DMS53 (cell line): ENCODE data around the gene HHATL.
"Not testable (repeated sequence)": the region's sequence is repeated elsewhere in the genome, so short reads cannot be mapped to it uniquely, and the experiment has no call there.

Experiments
- DNase-seq: peaks from one replicate; lab custom pipeline; 2025; lab: John Stamatoyannopoulos, UW

The HHATL gene

DNA sequence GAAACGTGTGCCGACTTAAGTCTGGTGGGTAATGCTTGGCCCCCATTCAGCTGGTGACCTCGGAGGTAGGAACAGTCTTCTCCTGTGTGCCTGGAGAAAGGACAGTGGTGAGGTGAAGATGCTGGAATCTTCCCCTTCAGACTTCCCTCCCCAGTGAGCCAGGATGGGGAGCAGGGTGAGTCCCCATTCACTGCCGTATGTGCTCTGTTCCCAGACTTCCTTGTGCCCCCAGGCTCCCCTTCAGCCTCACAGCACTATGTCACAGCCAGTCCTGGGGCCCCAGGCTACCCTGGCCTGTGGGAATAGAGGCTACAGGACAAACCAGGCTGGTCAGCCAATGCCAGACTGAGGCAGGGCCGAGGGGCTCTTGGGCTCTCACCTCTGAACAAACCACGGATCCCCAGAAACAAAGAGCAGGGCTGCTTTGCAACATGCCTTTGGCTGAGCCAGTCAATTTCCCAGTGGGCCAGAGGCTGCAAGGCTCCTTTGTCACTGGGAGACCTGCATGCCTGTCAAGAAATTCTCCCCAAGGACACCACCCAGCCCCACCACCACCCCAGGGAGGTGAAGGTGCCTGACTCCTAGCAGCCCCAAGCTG is 31.8 kb upstream of the HHATL start:
- DNase-seq, result no peak

GRCh38 chr3:42733501-42734262 is 31.1 kb upstream of the HHATL start:
- DNase-seq, result peak; percentile 59

DNA sequence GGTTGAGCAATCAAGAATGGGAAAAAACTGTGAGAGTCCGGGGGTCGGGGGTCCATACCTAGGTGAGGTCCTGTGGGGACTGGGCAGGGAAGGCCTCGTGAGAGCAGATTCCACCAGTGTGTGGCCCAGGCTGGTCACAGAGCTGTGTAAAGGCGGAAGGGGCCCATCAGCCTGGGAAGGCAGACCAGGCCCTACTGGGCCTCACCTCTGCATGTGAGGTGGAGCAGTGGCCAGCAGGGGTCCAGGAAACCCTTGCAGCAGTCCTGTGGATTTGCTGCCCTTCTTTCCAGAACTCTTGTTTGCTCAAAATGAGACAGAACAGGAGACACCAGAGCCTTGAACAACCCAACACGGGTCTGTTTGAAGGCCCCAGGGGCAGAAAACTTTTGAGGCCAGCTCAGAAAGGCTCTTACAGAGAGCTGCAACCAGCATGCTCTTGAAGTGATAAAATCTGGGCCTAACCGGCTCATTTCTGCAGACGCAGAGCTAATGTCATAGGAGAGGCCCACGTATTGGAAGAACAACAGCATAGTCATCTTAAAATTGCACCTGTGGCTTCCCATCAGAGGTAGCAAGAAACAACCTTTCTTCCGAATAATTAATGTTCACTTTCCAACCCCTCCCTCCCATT is 30.3 kb upstream of the HHATL start:
- peak; percentile 2 for DNase-seq

DNA sequence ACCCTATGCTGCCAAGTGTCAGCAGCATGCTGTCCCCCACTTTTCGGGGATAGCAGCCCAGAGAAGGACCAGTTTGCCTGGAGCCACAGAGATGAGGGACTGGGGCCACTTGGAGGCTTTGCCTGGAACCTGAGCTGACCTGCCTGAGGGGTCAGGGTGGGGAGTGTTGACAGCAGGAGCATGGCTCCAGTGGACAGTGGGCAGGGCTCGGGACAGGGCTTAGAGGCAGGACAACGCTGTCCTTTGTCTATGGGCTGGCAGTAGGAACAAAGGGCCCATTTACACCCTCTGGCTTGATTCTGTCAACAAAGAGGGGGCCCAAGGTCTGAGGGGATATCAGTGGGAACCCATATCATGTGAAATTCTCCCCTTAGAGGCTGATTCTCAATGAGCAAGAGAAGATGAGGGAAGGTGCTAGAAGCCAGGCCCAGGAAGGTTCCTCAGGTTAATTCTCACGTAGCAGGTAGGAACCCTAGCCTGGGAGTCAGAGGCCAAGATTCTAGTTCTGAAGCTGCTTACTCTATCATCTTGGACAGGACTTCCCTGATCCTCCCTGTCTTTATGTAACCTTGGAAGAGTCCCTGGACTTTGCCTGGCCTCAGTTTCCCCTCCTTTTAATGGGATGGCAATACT is 29.7 kb upstream of the HHATL start:
- no peak for DNase-seq

GRCh38 chr3:42731476-42732195 is 29.0 kb upstream of the HHATL start:
- no peak for DNase-seq

- no peak for DNase-seq
Measured at GRCh38 chr3:42730706-42731420, 28.3 kb upstream of the HHATL start.

DNA sequence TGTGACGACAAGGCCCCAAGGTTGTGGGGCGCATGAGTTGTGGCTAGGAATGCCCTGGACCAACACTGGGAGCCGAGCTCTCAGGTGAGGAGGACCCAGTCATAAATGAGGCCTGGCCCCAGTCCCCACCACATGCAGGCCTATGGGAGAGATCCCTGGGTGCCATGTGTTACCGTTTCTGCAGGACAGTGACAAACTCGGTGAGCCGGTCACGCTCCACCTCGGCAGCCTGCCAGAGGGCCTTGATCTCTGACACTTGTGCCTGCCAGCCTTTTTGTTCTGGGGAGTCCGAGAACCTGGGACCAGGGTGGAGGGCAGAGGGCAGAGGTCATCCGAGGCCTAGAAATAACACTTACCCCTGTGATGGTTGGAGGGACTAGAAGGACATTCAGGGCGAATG is 27.7 kb upstream of the HHATL start:
- DNase-seq, result no peak

DNA sequence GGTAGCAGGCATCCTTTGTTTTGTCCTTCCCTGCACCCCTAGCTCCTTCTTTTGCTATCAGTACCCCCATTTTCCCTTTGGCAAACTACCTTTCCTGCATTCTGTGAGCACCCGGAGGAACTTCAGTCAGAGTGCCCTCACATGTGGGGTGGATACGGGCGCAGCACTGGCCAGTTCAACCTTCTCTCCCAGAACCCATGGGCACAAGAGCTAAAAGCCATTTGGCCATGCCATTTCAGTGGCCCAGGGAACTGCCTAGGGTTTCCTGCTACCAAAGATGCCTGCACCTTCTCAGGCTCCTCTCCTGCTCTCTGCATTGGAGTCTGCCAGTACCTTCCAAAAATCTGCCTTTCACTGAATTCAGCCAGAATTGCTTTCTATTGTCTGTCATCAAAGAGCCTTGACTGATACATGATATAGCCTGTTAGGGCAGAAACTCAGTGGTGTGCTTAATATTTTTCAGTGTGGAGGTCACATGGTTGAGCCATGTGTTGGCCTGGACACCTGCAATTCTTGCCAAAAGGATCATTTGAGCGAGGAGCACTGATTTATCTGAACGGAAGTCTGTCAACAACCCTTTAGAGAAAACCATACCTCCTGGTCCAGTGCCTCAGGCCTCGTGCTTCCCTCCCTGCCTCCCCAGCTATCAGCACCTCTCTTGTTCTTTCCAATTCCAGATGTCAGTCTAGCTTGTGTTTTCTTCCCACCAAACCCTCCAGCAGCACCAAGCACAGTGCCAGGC is 27.0 kb upstream of the HHATL start:
- no peak for DNase-seq

DNA sequence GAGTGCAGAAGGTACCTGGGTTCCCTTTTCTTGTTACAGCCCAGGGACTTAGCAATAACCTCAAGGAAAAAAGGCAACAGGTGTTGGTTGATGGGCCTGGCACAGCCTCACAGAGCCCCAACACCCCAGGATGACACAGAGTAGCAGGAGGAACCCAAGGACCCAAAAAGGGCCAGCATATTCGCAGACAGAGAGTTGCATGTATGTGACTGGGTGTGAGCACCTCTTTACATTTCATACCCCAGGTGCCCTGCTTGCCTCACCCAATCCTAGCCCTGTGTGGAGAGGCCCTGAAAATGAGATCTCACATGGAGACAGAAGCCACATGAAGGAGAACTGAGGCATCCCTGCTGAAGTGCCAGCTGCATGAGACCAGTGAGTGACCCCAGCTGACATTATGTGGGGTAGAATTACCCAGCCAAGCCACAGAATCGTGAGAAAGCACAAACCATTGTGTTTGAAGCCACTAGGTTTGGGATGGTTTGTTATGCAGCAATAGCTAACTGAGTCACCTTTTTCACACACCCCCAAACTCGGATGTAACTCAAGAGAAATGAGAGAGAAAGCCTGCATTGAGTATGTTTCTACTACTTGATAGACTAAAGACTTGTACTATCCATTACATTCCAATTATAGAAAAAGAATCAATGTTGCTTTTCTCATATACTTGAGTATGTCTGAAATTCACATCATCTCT is 26.2 kb upstream of the HHATL start:
- DNase-seq, result no peak

DNA sequence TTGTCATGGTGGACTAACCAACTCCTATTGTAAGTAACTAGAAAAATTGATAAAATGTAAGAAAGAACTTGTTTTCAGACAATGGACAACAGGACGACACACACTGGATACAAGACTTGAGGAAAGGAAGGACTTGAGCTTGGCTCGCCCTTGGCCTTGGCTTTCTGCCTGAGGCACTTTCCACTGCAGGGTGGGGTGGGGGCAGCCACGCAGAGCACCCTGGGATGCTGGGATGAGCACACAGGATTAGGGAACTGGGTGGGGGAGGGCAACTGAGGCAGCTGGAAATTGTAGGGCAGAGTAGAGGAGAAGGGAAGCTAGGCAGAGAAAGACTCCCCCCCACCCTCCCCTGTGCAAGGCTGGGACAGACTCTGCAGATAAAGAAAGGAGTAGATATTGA is 25.5 kb upstream of the HHATL start:
- DNase-seq, result no peak

DNA sequence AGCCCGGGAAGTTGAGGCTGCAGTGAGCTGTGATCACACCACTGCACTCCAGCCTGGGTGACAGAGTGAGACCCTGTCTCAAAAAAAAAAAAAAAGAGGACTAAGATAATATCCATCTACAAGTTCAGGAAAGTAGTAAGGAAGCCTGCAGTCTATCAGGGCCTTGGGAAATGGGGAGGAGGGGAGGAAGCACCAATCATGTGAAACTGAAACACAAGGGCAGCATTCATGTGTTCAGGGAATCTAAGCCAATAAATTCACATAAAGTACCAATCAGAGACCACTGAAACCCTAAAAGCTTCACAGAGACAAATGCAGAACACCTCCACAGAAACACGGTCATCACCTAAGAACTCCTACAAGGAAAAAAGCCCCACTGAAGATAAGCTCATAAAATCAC is 22.9 kb upstream of the HHATL start:
- no peak for DNase-seq

DNA sequence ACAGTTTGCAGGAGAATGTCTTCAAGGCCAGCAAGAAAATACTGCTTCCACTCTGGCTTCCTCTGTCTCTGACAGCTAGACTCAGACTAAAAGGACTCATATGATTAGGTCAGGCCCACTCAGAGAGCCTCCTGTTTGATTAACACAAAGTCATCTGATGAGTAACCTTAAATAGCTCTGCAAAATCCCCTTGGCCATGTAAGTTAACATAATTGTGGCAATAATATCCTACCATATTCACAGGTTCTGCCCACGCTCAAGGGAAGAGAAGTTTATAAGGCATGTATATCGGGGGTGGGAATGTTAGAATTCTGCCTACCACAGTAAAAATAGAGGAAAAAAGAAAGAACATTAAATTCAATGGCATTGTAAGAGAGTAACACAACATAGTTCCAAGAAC is 20.6 kb upstream of the HHATL start:
- DNase-seq, result no peak

- not testable (repeated sequence) for DNase-seq
Measured at GRCh38 chr3:42722442-42722841, 19.8 kb upstream of the HHATL start.

GRCh38 chr3:42721690-42722089 is 19.1 kb upstream of the HHATL start:
- DNase-seq, result no peak

DNA sequence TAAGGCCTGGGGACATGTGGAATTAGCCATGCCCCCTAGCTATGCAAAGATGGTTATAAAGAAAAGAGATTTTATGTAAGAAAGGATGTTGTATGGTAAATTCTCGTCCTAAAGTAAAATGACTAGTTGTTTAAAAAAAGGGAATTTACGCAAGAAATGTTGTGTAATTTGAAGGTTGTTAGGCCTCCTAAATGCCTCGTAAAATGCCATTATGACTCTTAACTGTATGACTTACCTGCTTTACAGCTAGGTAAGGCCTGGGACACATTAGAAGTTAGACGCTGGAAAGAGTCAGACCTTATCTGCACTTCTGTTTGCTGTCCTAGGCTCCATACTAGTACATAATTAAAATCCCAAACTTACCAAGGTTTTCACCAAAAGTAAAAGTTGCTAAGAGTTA is 17.5 kb upstream of the HHATL start:
- DNase-seq, result no peak

DNA sequence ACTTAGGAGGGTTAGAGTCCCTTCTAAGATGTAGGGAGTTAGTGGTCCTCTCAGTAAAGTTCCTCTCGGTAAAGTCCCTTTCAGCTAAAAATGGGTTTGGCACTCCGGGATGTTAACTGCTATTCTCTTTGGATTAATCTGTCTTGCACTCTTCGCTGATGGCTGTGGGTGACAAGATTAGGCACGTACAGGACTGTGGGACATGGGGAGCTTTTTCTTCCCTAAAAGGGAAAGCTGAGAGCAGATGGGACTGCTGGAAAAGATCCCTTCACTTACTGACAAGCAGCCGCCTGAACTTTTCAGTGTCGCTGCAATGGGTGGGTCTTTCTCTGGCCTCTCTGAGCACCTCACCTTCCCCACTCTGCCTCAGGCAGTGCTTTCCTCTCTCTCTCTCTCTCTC is 16.4 kb upstream of the HHATL start:
- no peak for DNase-seq

DNA sequence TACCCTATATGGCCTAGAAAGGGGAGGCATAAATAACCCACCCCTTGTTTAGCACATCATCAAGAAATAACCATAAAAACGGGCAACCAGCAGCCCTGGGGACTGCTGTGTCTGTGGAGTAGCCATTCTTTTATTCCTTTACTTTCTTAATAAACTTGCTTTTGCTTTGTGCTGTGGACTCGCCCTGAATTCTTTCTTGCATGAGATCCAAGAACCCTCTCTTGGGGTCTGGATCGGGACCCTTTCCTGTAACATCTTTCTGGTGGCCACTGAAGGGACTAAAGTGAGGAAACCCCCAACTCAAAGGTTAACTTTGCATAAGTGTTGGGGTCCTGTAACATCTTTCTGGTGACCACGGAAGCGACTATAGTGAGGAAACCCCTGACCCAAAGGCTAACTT is 15.7 kb upstream of the HHATL start:
- no peak for DNase-seq

DNA sequence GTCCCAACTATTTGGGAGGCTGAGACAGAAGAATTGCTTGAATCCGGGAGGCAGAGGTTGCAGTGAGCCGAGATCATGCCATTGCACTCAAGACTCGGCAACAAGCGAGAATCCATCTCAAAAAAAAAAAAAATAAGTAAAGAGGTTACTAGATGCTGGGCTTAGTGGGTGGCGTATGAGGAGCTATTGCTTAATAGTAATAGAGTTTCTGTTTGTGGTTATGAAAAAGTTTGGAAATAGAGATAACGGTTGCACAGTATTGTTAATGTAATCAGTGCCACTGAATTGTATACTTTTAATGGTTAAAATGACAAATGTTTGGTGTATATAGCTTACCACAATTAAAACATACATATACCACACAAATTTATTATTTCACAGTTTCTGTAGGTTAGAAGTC is 14.7 kb upstream of the HHATL start:
- no peak for DNase-seq

DNA sequence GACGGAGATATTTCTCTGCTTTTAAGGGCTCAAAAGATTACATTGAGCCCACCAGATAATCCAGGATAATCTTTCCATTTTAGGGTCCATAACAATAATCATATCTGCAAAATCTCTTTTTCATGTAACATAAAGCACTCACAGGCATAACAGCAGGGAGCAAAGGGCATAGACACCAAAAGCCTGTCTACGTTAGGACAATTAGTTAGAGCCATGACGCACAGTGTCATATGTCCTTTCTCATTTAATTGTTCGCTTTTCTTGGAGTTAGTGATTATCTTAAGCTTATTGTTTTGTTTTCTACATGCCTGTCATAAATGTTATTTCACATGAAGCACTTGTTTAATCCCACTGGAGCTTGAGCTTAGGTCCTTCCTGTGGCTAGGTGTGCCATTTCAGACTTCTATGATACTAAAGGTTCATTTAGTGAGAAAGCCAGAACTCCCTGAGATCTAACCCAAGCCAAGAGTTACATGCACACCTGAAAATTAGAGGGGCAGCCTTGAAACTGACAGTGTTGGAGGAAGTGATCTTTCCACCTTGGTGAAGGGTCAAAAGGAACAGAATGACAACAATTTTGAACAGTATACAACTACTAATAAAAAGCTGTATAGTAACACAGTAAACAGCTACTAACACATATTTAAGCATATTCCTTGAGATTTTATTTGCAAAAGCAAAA is 11.7 kb upstream of the HHATL start:
- no peak for DNase-seq

DNA sequence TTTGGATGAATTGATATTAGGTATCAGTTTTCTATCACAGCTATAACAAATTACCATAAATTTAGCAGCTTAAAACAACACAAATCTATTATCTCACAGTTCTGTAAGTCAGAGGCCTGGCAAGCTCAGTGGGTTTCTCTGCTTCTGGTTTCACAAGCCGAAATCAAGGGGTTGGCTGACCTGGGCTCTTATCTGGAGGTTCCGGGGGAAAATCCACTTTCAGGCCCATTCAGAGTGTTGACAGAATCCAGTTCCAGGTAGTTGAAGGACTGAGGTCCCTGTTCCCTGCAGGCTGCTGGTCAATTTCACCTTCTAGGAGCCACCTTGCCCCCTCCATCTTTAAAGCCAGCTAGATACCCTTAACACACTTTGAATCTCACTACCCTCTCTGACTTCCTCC is 11.1 kb upstream of the HHATL start:
- no peak for DNase-seq
